SK-N-SH treated with all-trans-retinoic acid at 6 μM for 48 hours (cell line): Measurements from ENCODE around the gene BSPRY.

Experiments used
- CSDC2 ChIP-seq: fragments of 250-450 bp; sonication (Bioruptor Pico); IDR thresholded peaks from 2 replicates; pipeline ENCODE4 v1.5.0; 2020; ENCODE audit warnings: mild to moderate bottlenecking, moderate library complexity
- GLIS3 ChIP-seq: fragments of 250-450 bp; sonication (Bioruptor Pico); IDR thresholded peaks from 2 replicates; pipeline ENCODE4 v1.5.0; 2020; ENCODE audit warnings: mild to moderate bottlenecking, moderate library complexity
- RARB ChIP-seq: fragments of 250-450 bp; sonication (Bioruptor Pico); IDR thresholded peaks from 2 replicates; pipeline ENCODE4 v1.8.0; 2021; ENCODE audit warnings: mild to moderate bottlenecking, moderate library complexity
- ZFP3 ChIP-seq: fragments of 250-450 bp; sonication (Bioruptor Pico); IDR thresholded peaks from 2 replicates; pipeline ENCODE4 v1.5.0; 2020; ENCODE audit warnings: mild to moderate bottlenecking, moderate library complexity
- ZNF8 ChIP-seq: fragments of 450-650 bp; formaldehyde crosslinking; IDR thresholded peaks from 2 replicates; pipeline ENCODE4 v1.5.0; 2020; ENCODE audit warnings: mild to moderate bottlenecking, moderate library complexity
- TF ChIP-seq, protein P1 (sequence below): fragments of 250-450 bp; sonication (Bioruptor Pico); IDR thresholded peaks from 2 replicates; pipeline ENCODE4 v1.8.0; 2020; ENCODE audit warnings: mild to moderate bottlenecking, moderate library complexity, borderline replicate concordance

DNA sequence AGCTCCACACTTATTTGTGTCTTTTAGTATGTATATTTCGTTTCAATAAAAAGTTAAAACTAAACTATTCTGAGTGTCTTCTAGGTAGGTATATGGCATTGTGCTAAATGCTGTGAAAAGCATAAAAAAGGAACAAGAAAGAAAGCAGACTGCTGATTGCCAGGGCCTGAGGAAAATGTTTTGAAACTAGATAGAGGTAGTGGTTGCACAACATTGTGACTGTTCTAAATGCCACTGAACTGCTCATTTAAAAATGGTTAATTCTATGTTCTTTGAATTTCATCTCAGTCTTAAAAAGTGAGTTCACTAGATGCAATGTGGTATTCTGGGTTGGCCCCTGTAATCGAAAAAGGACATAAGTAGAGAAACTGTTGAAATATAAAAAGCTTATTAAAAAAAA is 54.3 kb downstream of the BSPRY start:
- TF ChIP-seq CSDC2 (CRISPR knock-in tag) = no peak
- TF ChIP-seq, protein P1, sequence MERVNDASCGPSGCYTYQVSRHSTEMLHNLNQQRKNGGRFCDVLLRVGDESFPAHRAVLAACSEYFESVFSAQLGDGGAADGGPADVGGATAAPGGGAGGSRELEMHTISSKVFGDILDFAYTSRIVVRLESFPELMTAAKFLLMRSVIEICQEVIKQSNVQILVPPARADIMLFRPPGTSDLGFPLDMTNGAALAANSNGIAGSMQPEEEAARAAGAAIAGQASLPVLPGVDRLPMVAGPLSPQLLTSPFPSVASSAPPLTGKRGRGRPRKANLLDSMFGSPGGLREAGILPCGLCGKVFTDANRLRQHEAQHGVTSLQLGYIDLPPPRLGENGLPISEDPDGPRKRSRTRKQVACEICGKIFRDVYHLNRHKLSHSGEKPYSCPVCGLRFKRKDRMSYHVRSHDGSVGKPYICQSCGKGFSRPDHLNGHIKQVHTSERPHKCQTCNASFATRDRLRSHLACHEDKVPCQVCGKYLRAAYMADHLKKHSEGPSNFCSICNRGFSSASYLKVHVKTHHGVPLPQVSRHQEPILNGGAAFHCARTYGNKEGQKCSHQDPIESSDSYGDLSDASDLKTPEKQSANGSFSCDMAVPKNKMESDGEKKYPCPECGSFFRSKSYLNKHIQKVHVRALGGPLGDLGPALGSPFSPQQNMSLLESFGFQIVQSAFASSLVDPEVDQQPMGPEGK (CRISPR knock-in tag) = no peak
- TF ChIP-seq GLIS3 (CRISPR knock-in tag) = no peak
- no peak for TF ChIP-seq ZFP3 (CRISPR knock-in tag)
- TF ChIP-seq RARB = no peak
- no peak for TF ChIP-seq ZNF8
